ENCODE results near the gene PADI1. TPM values are rescaled to one million over a fixed set of nuclear protein-coding genes. Genes with fewer than 3 reads are reported as not detected.

The PADI1 gene
- total RNA-seq, 4 donors from 2014 or later, result 0.14 TPM; not detected in 3

DNA sequence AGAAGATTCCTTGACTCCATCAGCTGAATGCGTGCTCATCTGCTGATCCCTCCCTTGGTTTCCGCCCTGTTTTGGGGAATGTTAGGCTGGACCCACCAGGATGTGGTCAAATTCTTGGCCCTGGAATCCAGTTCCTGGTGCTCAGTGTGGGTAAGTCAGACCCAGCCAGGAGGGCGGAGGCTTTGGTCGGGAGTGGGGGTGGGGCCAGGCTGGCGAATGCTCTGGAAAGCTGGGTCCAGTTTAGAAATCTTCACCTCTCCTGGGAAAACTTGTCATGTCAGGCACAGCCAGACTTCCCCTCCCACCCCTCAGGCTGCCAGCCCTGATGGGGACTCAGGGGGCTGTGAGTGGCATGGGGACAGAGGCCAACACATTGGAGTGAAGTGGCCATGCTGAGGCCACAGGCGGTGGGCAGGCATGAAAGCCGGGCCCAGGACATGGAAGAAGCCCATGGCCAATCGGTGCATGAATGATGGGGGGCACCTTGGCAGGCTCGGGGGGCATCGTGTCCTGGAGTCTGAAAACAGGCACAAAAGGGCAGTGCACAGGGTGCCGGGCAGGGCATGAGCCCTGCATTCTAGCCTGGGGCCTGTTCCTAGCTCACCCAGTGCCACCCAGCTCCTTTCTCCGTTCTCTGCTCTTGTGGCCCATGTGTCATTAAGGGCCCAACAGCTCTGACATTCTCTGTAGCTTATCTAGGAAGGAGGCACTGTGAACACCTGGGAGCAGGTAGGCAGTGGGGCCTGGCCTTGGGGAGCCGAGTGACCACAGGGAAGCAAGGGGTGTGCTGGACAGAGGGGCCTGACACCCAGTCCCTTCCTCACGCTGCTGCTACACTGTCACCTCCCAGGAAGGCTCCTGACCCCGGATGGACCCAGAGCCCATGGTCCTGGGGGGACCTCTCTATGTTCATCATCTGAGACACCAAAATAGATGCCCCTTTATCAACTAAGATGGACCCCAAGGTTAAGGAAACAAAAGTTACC is 14.6 kb upstream of the PADI1 start:
- WGBS, 2 donors (ENCODE audit: low coverage in 1 of 2), result 70 to 88% methylated on average over 2 to 13 of the region's 15 CpGs
- DNase-seq, result no peak

GRCh38 chr1:17191990-17192242 is 13.0 kb upstream of the PADI1 start:
- WGBS, 2 donors (ENCODE audit: low coverage in 1 of 2), result 67 to 79% methylated on average over 4 of the region's 4 CpGs
- no peaks in the 10 kb centered on the region for H3K27me3 ChIP-seq
- H3K27ac ChIP-seq, result no peak overlapping the region
- H3K4me3 ChIP-seq, result no peak overlapping the region
- in situ Hi-C loops (cut with MboI; ENCODE audit: low pct_ligation_motif_present in 1 of 4, low pct_unique_long_range_greater_than_20kb in 1 of 4, low sequenced_read_pairs in 3 of 4), result no loop called here
- no peak for DNase-seq
- H3K9me3 ChIP-seq, result no peaks in the 10 kb centered on the region
- no peak for TF ChIP-seq EP300 (IDR thresholded peaks at IDR 0.05; ENCODE audit: low read depth)
- TF ChIP-seq POLR2A (IDR thresholded peaks at IDR 0.05), result no peak
- TF ChIP-seq POLR2AphosphoS5 (IDR thresholded peaks at IDR 0.05), result no peak
- TF ChIP-seq, protein P1, sequence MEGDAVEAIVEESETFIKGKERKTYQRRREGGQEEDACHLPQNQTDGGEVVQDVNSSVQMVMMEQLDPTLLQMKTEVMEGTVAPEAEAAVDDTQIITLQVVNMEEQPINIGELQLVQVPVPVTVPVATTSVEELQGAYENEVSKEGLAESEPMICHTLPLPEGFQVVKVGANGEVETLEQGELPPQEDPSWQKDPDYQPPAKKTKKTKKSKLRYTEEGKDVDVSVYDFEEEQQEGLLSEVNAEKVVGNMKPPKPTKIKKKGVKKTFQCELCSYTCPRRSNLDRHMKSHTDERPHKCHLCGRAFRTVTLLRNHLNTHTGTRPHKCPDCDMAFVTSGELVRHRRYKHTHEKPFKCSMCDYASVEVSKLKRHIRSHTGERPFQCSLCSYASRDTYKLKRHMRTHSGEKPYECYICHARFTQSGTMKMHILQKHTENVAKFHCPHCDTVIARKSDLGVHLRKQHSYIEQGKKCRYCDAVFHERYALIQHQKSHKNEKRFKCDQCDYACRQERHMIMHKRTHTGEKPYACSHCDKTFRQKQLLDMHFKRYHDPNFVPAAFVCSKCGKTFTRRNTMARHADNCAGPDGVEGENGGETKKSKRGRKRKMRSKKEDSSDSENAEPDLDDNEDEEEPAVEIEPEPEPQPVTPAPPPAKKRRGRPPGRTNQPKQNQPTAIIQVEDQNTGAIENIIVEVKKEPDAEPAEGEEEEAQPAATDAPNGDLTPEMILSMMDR (IDR thresholded peaks at IDR 0.05), result no peak
- intact Hi-C loops (cut with DNase I; ENCODE audit: low total_unique reads), result no loop called here
- H3K36me3 ChIP-seq, result no peaks in the 10 kb centered on the region
- no peaks in the 10 kb centered on the region for H3K4me1 ChIP-seq

More for the DNA sequence above, 14.6 kb upstream of the PADI1 start:
- TF ChIP-seq POLR2A (IDR thresholded peaks at IDR 0.05) (no peak), EP300 (IDR thresholded peaks at IDR 0.05; ENCODE audit: low read depth) (no peak), POLR2AphosphoS5 (IDR thresholded peaks at IDR 0.05) (no peak)
- TF ChIP-seq, protein P1 (IDR thresholded peaks at IDR 0.05), result no peak
- no peaks in the 10 kb centered on the region for H3K9me3 ChIP-seq
- intact Hi-C loops (cut with DNase I; ENCODE audit: low total_unique reads) (no loop called here), in situ Hi-C loops (cut with MboI; ENCODE audit: low pct_ligation_motif_present in 1 of 4, low pct_unique_long_range_greater_than_20kb in 1 of 4, low sequenced_read_pairs in 3 of 4) (no loop called here)
- H3K27ac ChIP-seq, result no peak overlapping the region
- no peak overlapping the region for H3K4me3 ChIP-seq
- H3K36me3 ChIP-seq, result no peaks in the 10 kb centered on the region
- H3K4me1 ChIP-seq, result no peaks in the 10 kb centered on the region
- no peaks in the 10 kb centered on the region for H3K27me3 ChIP-seq

DNA sequence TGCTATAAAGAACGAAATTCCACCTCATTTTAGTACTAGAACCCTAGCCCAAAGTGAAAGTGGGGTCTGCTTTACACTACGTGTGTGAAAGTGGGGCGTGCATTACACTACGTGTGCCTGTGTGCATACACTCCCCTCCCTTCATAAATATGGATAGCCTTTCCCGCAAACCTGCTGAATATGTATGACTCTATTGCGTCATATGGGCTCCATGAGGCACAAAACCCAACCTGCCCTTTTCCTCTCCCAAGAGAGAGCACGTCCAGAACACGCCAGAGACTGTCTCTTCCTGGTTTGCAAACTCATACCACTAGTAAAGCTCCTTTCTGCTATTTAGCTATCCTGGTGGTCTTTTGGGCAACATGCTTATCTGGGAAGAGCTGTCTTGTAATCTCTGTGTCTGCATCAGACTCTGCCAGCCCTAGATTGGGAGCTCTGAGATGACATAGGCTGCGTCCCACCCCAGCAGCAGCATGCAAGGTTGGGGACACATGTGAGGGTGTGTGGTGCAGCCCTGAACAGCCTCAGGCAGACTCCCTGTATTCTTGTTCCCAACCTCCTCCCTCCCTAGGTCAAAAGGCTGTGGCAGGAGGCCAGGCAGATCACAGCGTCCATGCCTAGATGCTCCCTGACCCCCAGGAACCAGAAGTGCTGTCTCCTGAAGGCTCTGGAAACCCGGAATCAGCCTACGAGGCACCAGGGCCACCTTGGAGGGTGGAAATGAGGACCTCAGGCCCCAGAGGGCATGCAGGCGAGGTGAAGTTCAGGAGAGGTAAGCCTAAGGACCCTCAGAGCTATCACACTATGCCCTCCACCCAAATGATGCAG is 12.3 kb upstream of the PADI1 start:
- intact Hi-C loops (cut with DNase I; ENCODE audit: low total_unique reads), result no loop called here
- Histone ChIP-seq H3K36me3 (no peaks in the 10 kb centered on the region), H3K27me3 (no peaks in the 10 kb centered on the region), H3K4me1 (no peaks in the 10 kb centered on the region), H3K4me3 (no peak overlapping the region), H3K9me3 (no peaks in the 10 kb centered on the region), H3K27ac (no peak overlapping the region)
- no peak for TF ChIP-seq POLR2AphosphoS5 (IDR thresholded peaks at IDR 0.05)
- TF ChIP-seq POLR2A (IDR thresholded peaks at IDR 0.05), result no peak
- TF ChIP-seq, protein P1 (IDR thresholded peaks at IDR 0.05), result no peak
- no peak for TF ChIP-seq EP300 (IDR thresholded peaks at IDR 0.05; ENCODE audit: low read depth)
- no peak for DNase-seq
- WGBS, 2 donors (ENCODE audit: low coverage in 1 of 2), result 68% methylated on average over 13 of the region's 13 CpGs; no CpG with 5 or more reads in 1 of the 2 donors
- in situ Hi-C loops (cut with MboI; ENCODE audit: low pct_ligation_motif_present in 1 of 4, low pct_unique_long_range_greater_than_20kb in 1 of 4, low sequenced_read_pairs in 3 of 4), result no loop called here
